Mesenchymal stem cell (in vitro differentiated cells and primary cell): ENCODE measurements around the gene ATP1A2.

Experiments
- DNase-seq: peaks from one replicate; pipeline ENCODE4 v3.0.0-alpha.2; 2013
- H2AFZ ChIP-seq: one replicate; pipeline ENCODE4 v1.6.1; 2013; ENCODE audit warnings: low read depth, mild to moderate bottlenecking, control low read depth, inconsistent platforms, low read length, moderate library complexity
- H2AK5ac ChIP-seq: 2 replicates; pipeline ENCODE4 v1.6.1; 2013; ENCODE audit warnings: low read length, moderate library complexity, mild to moderate bottlenecking, inconsistent platforms; ENCODE audit not compliant: severe bottlenecking
- H2BK120ac ChIP-seq: one replicate; pipeline ENCODE4 v1.6.1; 2013; ENCODE audit warnings: low read depth, mild to moderate bottlenecking, inconsistent platforms, low read length, moderate library complexity
- H2BK12ac ChIP-seq, 2 experiments: one replicate each; pipeline ENCODE4 v1.6.1; 2013; ENCODE audit warnings: inconsistent platforms in 2 of 2, low read length in 2 of 2, mild to moderate bottlenecking in 2 of 2, moderate library complexity in 2 of 2, control low read depth in 1 of 2
- H2BK15ac ChIP-seq: one replicate; pipeline ENCODE4 v1.6.1; 2013; ENCODE audit warnings: mild to moderate bottlenecking, low read depth, inconsistent platforms; ENCODE audit not compliant: poor library complexity, severe bottlenecking
- H2BK5ac ChIP-seq: 2 replicates; pipeline ENCODE4 v1.6.1; 2013; ENCODE audit warnings: low read depth, mild to moderate bottlenecking, low read length, control low read depth, inconsistent platforms; ENCODE audit not compliant: poor library complexity, severe bottlenecking
- H3K14ac ChIP-seq, 2 experiments: one replicate each; pipeline ENCODE4 v1.6.1; 2013; ENCODE audit warnings: inconsistent platforms in 2 of 2, low read length in 2 of 2, control low read depth in 1 of 2, mild to moderate bottlenecking in 1 of 2, moderate library complexity in 1 of 2
- H3K18ac ChIP-seq, 2 experiments: one replicate each; pipeline ENCODE4 v1.6.1; 2013; ENCODE audit warnings: inconsistent platforms in 2 of 2, low read length in 2 of 2, control low read depth in 1 of 2, low read depth in 1 of 2, mild to moderate bottlenecking in 1 of 2
- H3K23ac ChIP-seq, 2 experiments: one replicate each; pipeline ENCODE4 v1.6.1; 2013; ENCODE audit warnings: inconsistent platforms in 2 of 2, low read length in 2 of 2, mild to moderate bottlenecking in 2 of 2, moderate library complexity in 2 of 2, control low read depth in 1 of 2
- H3K27ac ChIP-seq: 2 replicates; pipeline ENCODE4 v1.5.1; 2013; ENCODE audit warnings: mild to moderate bottlenecking, moderate library complexity, low read length, control low read depth, inconsistent platforms; ENCODE audit not compliant: poor library complexity, severe bottlenecking
- H3K27me3 ChIP-seq, 2 experiments: 2 replicates each; pipeline versions ENCODE4 v1.6.1 to v1.7.0; 2013; ENCODE audit warnings: low read length in 2 of 2, mild to moderate bottlenecking in 2 of 2, moderate library complexity in 2 of 2, control low read depth in 1 of 2, inconsistent platforms in 1 of 2; ENCODE audit not compliant: control insufficient read depth in 1 of 2, insufficient read depth in 1 of 2
- H3K36me3 ChIP-seq, 2 experiments: 2 replicates each; pipeline versions ENCODE4 v1.6.1 to v1.7.0; 2013; ENCODE audit warnings: low read length in 2 of 2, control low read depth in 1 of 2, inconsistent platforms in 1 of 2, low read depth in 1 of 2, mild to moderate bottlenecking in 1 of 2; ENCODE audit not compliant: insufficient read depth in 2 of 2, control insufficient read depth in 1 of 2
- H3K4ac ChIP-seq, 2 experiments: one replicate each; pipeline ENCODE4 v1.6.1; 2013; ENCODE audit warnings: inconsistent platforms in 2 of 2, low read length in 2 of 2, mild to moderate bottlenecking in 2 of 2, moderate library complexity in 2 of 2, control low read depth in 1 of 2, low read depth in 1 of 2
- H3K4me1 ChIP-seq: 2 replicates; pipeline ENCODE4 v1.6.1; 2013; ENCODE audit warnings: low read depth, low read length, control low read depth; ENCODE audit not compliant: control insufficient read depth, insufficient read depth
- H3K4me2 ChIP-seq: 2 replicates; pipeline ENCODE4 v1.6.1; 2013; ENCODE audit warnings: low read length, mild to moderate bottlenecking, inconsistent platforms; ENCODE audit not compliant: poor library complexity, severe bottlenecking
- H3K4me3 ChIP-seq, 2 experiments: 2 replicates each; pipeline versions ENCODE4 v1.5.1 to v1.7.0; 2013; ENCODE audit warnings: low read length in 2 of 2, mild to moderate bottlenecking in 2 of 2, control low read depth in 1 of 2, low read depth in 1 of 2; ENCODE audit not compliant: insufficient read depth in 1 of 2
- H3K79me1 ChIP-seq: replicated peaks from 2 replicates; pipeline ENCODE4 v1.6.1; 2013; ENCODE audit warnings: mild to moderate bottlenecking, control low read depth, low read length, inconsistent platforms; ENCODE audit not compliant: poor library complexity, severe bottlenecking
- H3K9ac ChIP-seq: 2 replicates; pipeline ENCODE4 v1.7.0; 2013; ENCODE audit warnings: mild to moderate bottlenecking, low read length, moderate library complexity
- H3K9me3 ChIP-seq: 2 replicates; pipeline ENCODE4 v1.7.0; 2013; ENCODE audit warnings: mild to moderate bottlenecking, low read length; ENCODE audit not compliant: control insufficient read depth
- H4K8ac ChIP-seq: one replicate; pipeline ENCODE4 v1.6.1; 2013; ENCODE audit warnings: inconsistent platforms, mild to moderate bottlenecking, low read length, moderate library complexity
- H4K91ac ChIP-seq: one replicate; pipeline ENCODE4 v1.6.1; 2013; ENCODE audit warnings: mild to moderate bottlenecking, low read length, inconsistent platforms
- WGBS: methylation state at CpG from one replicate; pipeline ENCODE4 v1.1.7; 2013; ENCODE audit warnings: mixed read lengths; 5-methylcytosine and 5-hydroxymethylcytosine counted together

ATP1A2 gene

GRCh38 chr1:160086456-160086892, 29.1 kb upstream of the ATP1A2 start:
- Histone ChIP-seq H2BK15ac (no peak overlapping the region), H4K91ac (no peak overlapping the region), H4K8ac (no peak overlapping the region), H3K18ac (no peak overlapping the region), H2AK5ac (no peak overlapping the region), H3K27me3 (peaks cover 27 to 32% of the 10 kb centered on the region in 2 experiments), H3K36me3 (peaks cover 0 to 31% of the 10 kb centered on the region in 2 experiments), H3K4me3 (no peak overlapping the region), H3K9me3 (no peaks in the 10 kb centered on the region), H3K4me1 (peaks cover 7% of the 10 kb centered on the region), H3K27ac (no peak overlapping the region), H3K4me2 (no peak overlapping the region), H3K4ac (no peak overlapping the region), H3K14ac (no peak overlapping the region), H2BK12ac (no peak overlapping the region), H3K79me1 (no peaks in the 10 kb centered on the region), H3K9ac (no peak overlapping the region), H2BK5ac (no peak overlapping the region), H3K23ac (no peak overlapping the region), H2BK120ac (no peak overlapping the region), H2AFZ (no peak overlapping the region)
- DNase-seq: no peak
- WGBS: 87% methylated on average over 4 of the region's 5 CpGs

- Histone ChIP-seq H4K8ac (no peak overlapping the region), H3K4ac (no peak overlapping the region), H3K4me3 (no peak overlapping the region), H3K23ac (no peak overlapping the region), H2BK5ac (no peak overlapping the region), H2AFZ (no peak overlapping the region), H3K4me2 (no peak overlapping the region), H3K18ac (no peak overlapping the region), H3K14ac (no peak overlapping the region), H4K91ac (no peak overlapping the region), H3K9ac (no peak overlapping the region), H3K27me3 (peaks cover 19 to 24% of the 10 kb centered on the region in 2 experiments), H2BK15ac (no peak overlapping the region), H3K9me3 (no peaks in the 10 kb centered on the region), H3K79me1 (no peaks in the 10 kb centered on the region), H3K4me1 (peaks cover 7% of the 10 kb centered on the region), H3K27ac (no peak overlapping the region), H2AK5ac (no peak overlapping the region), H3K36me3 (peaks cover 6 to 38% of the 10 kb centered on the region in 2 experiments), H2BK12ac (no peak overlapping the region), H2BK120ac (no peak overlapping the region)
- no peak for DNase-seq
- WGBS: 95% methylated on average over 8 of the region's 12 CpGs
Measured at GRCh38 chr1:160087118-160087662, 28.4 kb upstream of the ATP1A2 start.

- Histone ChIP-seq H3K27ac (no peak overlapping the region), H3K23ac (no peak overlapping the region), H3K36me3 (peaks cover 13 to 50% of the 10 kb centered on the region in 2 experiments), H2BK120ac (no peak overlapping the region), H3K27me3 (no peaks in the 10 kb centered on the region), H3K4me1 (peaks cover 7% of the 10 kb centered on the region), H2BK15ac (no peak overlapping the region), H4K8ac (no peak overlapping the region), H3K9me3 (no peaks in the 10 kb centered on the region), H4K91ac (no peak overlapping the region), H3K79me1 (no peaks in the 10 kb centered on the region), H2BK5ac (no peak overlapping the region), H2BK12ac (no peak overlapping the region), H3K18ac (no peak overlapping the region), H3K4ac (no peak overlapping the region), H3K4me3 (no peak overlapping the region), H3K14ac (no peak overlapping the region), H3K4me2 (no peak overlapping the region), H2AK5ac (no peak overlapping the region), H3K9ac (no peak overlapping the region), H2AFZ (no peak overlapping the region)
- WGBS: 94% methylated on average over 3 of the region's 3 CpGs
- no peak for DNase-seq
Measured at GRCh38 chr1:160089883-160090282, 25.7 kb upstream of the ATP1A2 start.

- Histone ChIP-seq H3K18ac (no peak overlapping the region), H2AFZ (no peak overlapping the region), H3K27me3 (no peaks in the 10 kb centered on the region), H2AK5ac (no peak overlapping the region), H3K36me3 (peaks cover 13 to 59% of the 10 kb centered on the region in 2 experiments), H3K4me2 (no peak overlapping the region), H3K4ac (no peak overlapping the region), H2BK15ac (no peak overlapping the region), H3K4me3 (no peak overlapping the region), H3K23ac (no peak overlapping the region), H4K91ac (no peak overlapping the region), H3K9ac (no peak overlapping the region), H4K8ac (no peak overlapping the region), H3K9me3 (no peaks in the 10 kb centered on the region), H3K4me1 (peaks cover 11% of the 10 kb centered on the region), H3K14ac (no peak overlapping the region), H2BK5ac (no peak overlapping the region), H3K79me1 (peaks cover 3% of the 10 kb centered on the region), H3K27ac (no peak overlapping the region), H2BK12ac (no peak overlapping the region), H2BK120ac (no peak overlapping the region)
- DNase-seq: no peak
- 92% methylated on average over 3 of the region's 4 CpGs for WGBS
Measured at GRCh38 chr1:160090760-160091159, 24.8 kb upstream of the ATP1A2 start.
